Neutrophil (primary cell): ENCODE data around the gene PRICKLE3.
"Not testable (repeated sequence)": the region's sequence is repeated elsewhere in the genome, so short reads cannot be mapped to it uniquely, and the experiment has no call there.

Experiments used
- H3K27ac ChIP-seq: fragments of 200-600 bp; sonication (generic); 2 replicates; pipeline ENCODE4 v1.5.1; 2016; ENCODE audit warnings: mild to moderate bottlenecking, moderate library complexity
- H3K27me3 ChIP-seq: fragments of 200-600 bp; sonication (generic); 2 replicates; pipeline ENCODE4 v1.6.0; 2016; ENCODE audit warnings: mild to moderate bottlenecking
- H3K36me3 ChIP-seq: fragments of 200-600 bp; sonication (generic); 2 replicates; pipeline ENCODE4 v1.5.1; 2017
- H3K4me1 ChIP-seq, 2 experiments: fragments of 200-600 bp in 1 of 2; sonication (generic) in 1 of 2; 1 replicate in 1 of 2; 2 replicates in 1 of 2; pipeline versions ENCODE4 v1.5.1 to v1.6.1; 2013 to 2016; ENCODE audit warnings: low read depth in 1 of 2, low read length in 1 of 2, mild to moderate bottlenecking in 1 of 2, moderate library complexity in 1 of 2; ENCODE audit not compliant: control insufficient read depth in 1 of 2, insufficient read depth in 1 of 2
- H3K4me3 ChIP-seq, 2 experiments: fragments of 200-600 bp in 1 of 2; sonication (generic) in 1 of 2; 1 replicate in 1 of 2; 2 replicates in 1 of 2; pipeline ENCODE4 v1.5.1; 2013 to 2016; ENCODE audit warnings: low read depth in 1 of 2, low read length in 1 of 2, mild to moderate bottlenecking in 1 of 2, moderate library complexity in 1 of 2
- H3K9me3 ChIP-seq: fragments of 200-600 bp; sonication (generic); 2 replicates; pipeline ENCODE4 v1.5.1; 2016
- CTCF ChIP-seq: fragments of 200-600 bp; sonication (generic); IDR thresholded peaks from 2 replicates; pipeline ENCODE4 v1.5.1; 2016; ENCODE audit warnings: antibody characterized with exemption

PRICKLE3 gene

DNA sequence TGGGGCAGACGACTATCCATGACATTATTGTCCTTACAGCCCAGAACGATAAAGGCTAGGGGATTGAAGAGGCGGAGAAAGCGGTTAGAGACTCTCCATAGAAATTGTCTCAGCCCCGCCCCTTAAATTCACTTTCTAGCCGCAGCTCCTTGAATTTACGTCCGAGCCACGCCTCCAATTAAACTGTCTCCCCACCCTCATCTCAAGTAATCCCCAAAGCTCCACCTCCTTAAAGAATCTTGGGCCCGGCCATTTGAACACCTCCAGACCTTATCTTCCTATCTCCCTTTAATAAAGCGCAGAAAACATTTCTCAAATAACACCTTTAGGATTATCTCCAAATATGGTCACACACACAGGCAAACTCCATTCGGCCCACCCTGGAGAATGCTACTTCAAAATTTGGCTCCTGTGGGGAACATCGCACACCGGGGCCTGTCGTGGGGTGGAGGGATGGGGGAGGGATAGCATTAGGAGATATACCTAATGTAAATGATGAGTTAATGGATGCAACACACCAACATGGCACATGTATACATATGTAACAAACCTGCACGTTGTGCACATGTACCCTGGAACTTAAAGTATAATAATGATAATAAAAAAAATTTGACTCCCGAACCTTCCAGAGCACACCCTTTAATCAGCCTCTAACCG is 30.8 kb downstream of the PRICKLE3 start:
- TF ChIP-seq CTCF = no peak
- H3K36me3 ChIP-seq = no peaks in the 10 kb centered on the region
- peaks cover 9 to 11% of the 10 kb centered on the region in 2 experiments for H3K4me1 ChIP-seq
- no peaks in the 10 kb centered on the region for H3K9me3 ChIP-seq
- peak overlapping the region; percentile 90 for H3K27ac ChIP-seq
- H3K4me3 ChIP-seq = peak overlapping the region; percentile 67 to 72
- H3K27me3 ChIP-seq = no peaks in the 10 kb centered on the region

DNA sequence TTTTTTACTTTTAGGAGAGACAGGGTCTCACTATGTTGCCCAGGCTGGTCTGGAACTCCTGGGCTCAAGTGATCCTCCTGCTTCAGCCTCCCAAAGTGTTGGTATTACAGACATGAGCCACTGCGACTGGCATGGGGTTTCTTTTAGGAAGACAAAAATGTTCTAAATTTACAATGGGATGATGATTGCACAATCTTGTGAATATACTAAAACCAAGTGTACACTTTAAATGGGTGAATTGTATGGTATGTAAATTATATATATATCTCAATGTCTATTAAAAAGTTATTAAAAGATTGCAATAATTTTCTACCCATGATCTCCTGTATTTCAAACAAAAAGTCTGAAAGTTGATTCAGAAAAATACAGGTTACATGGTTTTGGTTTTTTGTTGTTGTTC is 32.7 kb downstream of the PRICKLE3 start:
- H3K4me1 ChIP-seq = peaks cover 11 to 13% of the 10 kb centered on the region in 2 experiments
- H3K27me3 ChIP-seq = no peaks in the 10 kb centered on the region
- no peak overlapping the region for H3K4me3 ChIP-seq
- H3K9me3 ChIP-seq = no peaks in the 10 kb centered on the region
- H3K27ac ChIP-seq = no peak overlapping the region
- no peak for TF ChIP-seq CTCF
- no peaks in the 10 kb centered on the region for H3K36me3 ChIP-seq

DNA sequence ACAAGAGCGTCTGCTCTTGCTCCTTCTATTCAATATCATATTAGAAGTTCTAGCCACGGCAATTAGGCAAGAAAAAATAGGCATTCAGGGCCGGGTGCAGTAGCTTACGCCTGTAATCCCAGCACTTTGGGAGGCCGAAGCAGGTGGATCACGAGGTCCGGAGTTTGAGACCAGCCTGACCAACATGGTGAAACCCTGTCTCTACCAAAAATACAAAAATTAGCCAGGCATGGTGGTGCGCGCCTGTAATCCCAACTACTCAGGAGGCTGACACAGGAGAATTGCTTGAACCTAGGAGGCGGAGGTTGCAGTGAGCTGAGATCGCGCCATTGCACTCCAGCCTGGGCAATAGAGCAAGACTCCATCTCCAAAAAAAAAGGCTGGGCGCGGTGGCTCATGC is 36.9 kb downstream of the PRICKLE3 start:
- H3K4me3 ChIP-seq, H3K27ac ChIP-seq, H3K27me3 ChIP-seq, H3K4me1 ChIP-seq, H3K36me3 ChIP-seq, H3K9me3 ChIP-seq: not testable (repeated sequence)

DNA sequence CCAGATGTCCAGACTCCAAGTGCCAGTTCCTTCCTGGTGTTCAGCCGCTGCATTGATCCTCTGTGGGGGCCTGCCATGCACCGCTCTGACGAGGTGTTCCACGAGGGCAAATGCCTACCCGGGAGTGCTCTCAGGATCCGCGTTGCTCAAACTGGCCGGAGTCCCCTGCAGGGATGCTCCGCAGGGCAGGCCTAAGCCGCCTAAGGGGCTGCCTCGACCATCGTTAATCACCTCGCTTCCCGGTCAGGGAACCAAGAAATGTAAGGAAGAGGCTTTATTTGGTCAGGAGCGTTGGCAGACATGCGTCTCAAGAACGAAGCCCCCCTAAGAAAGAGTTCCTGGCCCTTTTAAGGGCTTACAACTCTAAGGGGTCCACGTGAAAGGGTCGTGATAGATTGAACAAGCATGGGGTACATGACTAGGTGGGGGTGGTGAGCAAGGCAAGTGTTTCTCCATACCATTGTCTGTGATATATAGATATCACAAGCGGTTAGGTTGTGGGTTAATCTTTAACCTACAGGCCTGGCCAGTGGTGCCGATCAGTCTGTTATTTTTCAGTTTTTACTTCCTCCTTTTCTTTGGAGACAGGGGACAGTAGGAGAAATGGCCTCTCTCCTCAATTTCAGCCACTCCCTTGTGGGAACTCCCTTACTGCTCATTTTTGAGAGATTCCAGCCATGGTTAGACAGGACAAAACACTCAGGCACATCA is 37.6 kb downstream of the PRICKLE3 start:
- H3K27me3 ChIP-seq, H3K36me3 ChIP-seq, H3K4me1 ChIP-seq, H3K4me3 ChIP-seq, H3K9me3 ChIP-seq: not testable (repeated sequence)
- peak overlapping the region; percentile 25 for H3K27ac ChIP-seq

DNA sequence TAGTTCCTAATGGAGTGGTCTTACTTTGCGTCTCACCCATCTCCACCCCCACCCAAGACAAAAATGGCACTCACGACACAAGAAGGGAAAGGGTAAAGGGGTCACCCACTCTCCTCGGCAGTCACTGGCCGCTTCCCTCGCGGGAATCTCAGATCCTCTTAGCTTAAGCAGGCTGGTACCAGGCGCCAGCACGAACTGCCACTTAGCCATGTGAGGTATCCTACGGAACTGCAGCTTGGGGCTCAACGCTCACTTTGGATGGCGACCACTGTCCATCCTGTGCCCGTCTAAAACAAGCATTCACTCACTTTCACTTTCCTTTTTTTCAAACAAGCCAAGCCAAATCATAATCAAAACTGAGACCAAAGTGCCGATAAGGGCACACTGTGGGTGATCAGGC is 38.2 kb downstream of the PRICKLE3 start:
- TF ChIP-seq CTCF = no peak
- H3K4me3 ChIP-seq = no peak overlapping the region
- no peaks in the 10 kb centered on the region for H3K27me3 ChIP-seq
- H3K27ac ChIP-seq = no peak overlapping the region
- H3K36me3 ChIP-seq = no peaks in the 10 kb centered on the region
- H3K4me1 ChIP-seq = peaks cover 0 to 9% of the 10 kb centered on the region in 2 experiments
- H3K9me3 ChIP-seq = no peaks in the 10 kb centered on the region

GRCh38 chrX:49147282-49147681 is 38.9 kb downstream of the PRICKLE3 start:
- H3K4me3 ChIP-seq = no peak overlapping the region
- no peak overlapping the region for H3K27ac ChIP-seq
- no peaks in the 10 kb centered on the region for H3K9me3 ChIP-seq
- no peaks in the 10 kb centered on the region for H3K27me3 ChIP-seq
- no peak for TF ChIP-seq CTCF
- H3K36me3 ChIP-seq = no peaks in the 10 kb centered on the region
- H3K4me1 ChIP-seq = peaks cover 0 to 9% of the 10 kb centered on the region in 2 experiments

DNA sequence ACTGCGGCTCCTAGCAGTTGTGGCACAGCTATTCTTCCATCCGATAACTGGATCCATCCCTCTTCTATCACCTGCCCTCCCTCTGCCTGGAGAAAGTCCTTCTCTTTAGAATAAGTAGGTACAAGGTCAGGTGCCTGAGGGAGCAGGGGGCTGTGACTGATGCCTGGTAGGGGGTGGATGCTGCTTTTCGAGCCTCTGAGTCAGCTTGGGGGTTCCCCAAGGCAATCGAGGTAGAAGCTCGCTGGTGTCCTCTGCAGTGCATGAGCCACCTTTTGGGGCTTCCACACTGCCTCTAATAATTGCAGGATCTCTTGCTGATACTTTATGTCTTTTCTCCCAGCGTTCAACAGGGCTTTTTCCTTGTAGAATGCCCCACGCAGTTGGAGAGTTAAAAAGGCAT is 43.0 kb downstream of the PRICKLE3 start:
- not testable (repeated sequence) for H3K36me3 ChIP-seq, H3K9me3 ChIP-seq, H3K4me1 ChIP-seq, H3K27ac ChIP-seq, H3K27me3 ChIP-seq, H3K4me3 ChIP-seq
